NB4 (cell line): ENCODE measurements around the gene SLC16A14.

ENCODE experiments used
- CTCF ChIP-seq: IDR thresholded peaks from one replicate; pipeline ENCODE4 v1.5.1; 2012; ENCODE audit warnings: low read depth, low read length
- POLR2A ChIP-seq: IDR thresholded peaks from 2 replicates; pipeline ENCODE4 v1.6.1; 2011; ENCODE audit warnings: mild to moderate bottlenecking; ENCODE audit not compliant: insufficient read length; ENCODE audit errors: extremely low read depth

- TF ChIP-seq CTCF (no peak), POLR2A (no peak)
Measured at GRCh38 chr2:230106771-230107170, 38.0 kb upstream of the SLC16A14 start.
